Measurements from ENCODE around the gene PLEK. TPM values are rescaled to one million over a fixed set of nuclear protein-coding genes. Genes with fewer than 3 reads are reported as not detected.

PLEK gene
- total RNA-seq, 4 donors from 2014 or later: under 0.01 to 7.5 (median 3.4) TPM

GRCh38 chr2:68411397-68412126, 46.5 kb downstream of the PLEK start:
- Histone ChIP-seq H3K27ac (no peak overlapping the region), H3K4me3 (no peak overlapping the region), H3K27me3 (no peaks in the 10 kb centered on the region), H3K4me1 (no peaks in the 10 kb centered on the region), H3K36me3 (no peaks in the 10 kb centered on the region), H3K9me3 (no peaks in the 10 kb centered on the region)
- no peak for DNase-seq
- intact Hi-C loops (cut with DNase I; ENCODE audit: low total_unique reads): no loop called here
- no peak for TF ChIP-seq POLR2A (IDR thresholded peaks at IDR 0.05)

GRCh38 chr2:68412127-68412819, 47.2 kb downstream of the PLEK start:
- TF ChIP-seq POLR2A (IDR thresholded peaks at IDR 0.05) (no peak), CTCF (IDR thresholded peaks at IDR 0.05) (no peak)
- no peaks in the 10 kb centered on the region for H3K27me3 ChIP-seq
- intact Hi-C loops (cut with DNase I; ENCODE audit: low total_unique reads): no loop called here

GRCh38 chr2:68413466-68413865, 48.4 kb downstream of the PLEK start:
- no peak overlapping the region for H3K27ac ChIP-seq
- H3K36me3 ChIP-seq: no peaks in the 10 kb centered on the region
- no peak for DNase-seq
- no peaks in the 10 kb centered on the region for H3K27me3 ChIP-seq
- no peaks in the 10 kb centered on the region for H3K4me1 ChIP-seq
- no peaks in the 10 kb centered on the region for H3K9me3 ChIP-seq
- TF ChIP-seq CTCF (IDR thresholded peaks at IDR 0.05) (no peak), POLR2A (IDR thresholded peaks at IDR 0.05) (no peak)
- H3K4me3 ChIP-seq: no peak overlapping the region
- intact Hi-C loops (cut with DNase I; ENCODE audit: low total_unique reads): no loop called here

More at GRCh38 chr2:68412127-68412819, 47.2 kb downstream of the PLEK start:
- Histone ChIP-seq H3K36me3 (no peaks in the 10 kb centered on the region), H3K4me3 (no peak overlapping the region), H3K9me3 (no peaks in the 10 kb centered on the region), H3K27ac (no peak overlapping the region), H3K4me1 (no peaks in the 10 kb centered on the region)
- no peak for DNase-seq

GRCh38 chr2:68414452-68414851, 49.4 kb downstream of the PLEK start:
- Histone ChIP-seq H3K4me1 (no peaks in the 10 kb centered on the region), H3K27ac (no peak overlapping the region), H3K27me3 (no peaks in the 10 kb centered on the region), H3K36me3 (no peaks in the 10 kb centered on the region), H3K4me3 (no peak overlapping the region), H3K9me3 (no peaks in the 10 kb centered on the region)
- intact Hi-C loops (cut with DNase I; ENCODE audit: low total_unique reads): no loop called here
- TF ChIP-seq POLR2A (IDR thresholded peaks at IDR 0.05): no peak
- TF ChIP-seq CTCF (IDR thresholded peaks at IDR 0.05): no peak
- DNase-seq: no peak

- no peak overlapping the region for H3K27ac ChIP-seq
- no peaks in the 10 kb centered on the region for H3K4me1 ChIP-seq
- no peak for TF ChIP-seq POLR2A (IDR thresholded peaks at IDR 0.05)
- TF ChIP-seq CTCF (IDR thresholded peaks at IDR 0.05): no peak
- no peak for DNase-seq
- H3K27me3 ChIP-seq: no peaks in the 10 kb centered on the region
- no peaks in the 10 kb centered on the region for H3K9me3 ChIP-seq
- intact Hi-C loops (cut with DNase I; ENCODE audit: low total_unique reads): no loop called here
- H3K36me3 ChIP-seq: no peaks in the 10 kb centered on the region
- H3K4me3 ChIP-seq: no peak overlapping the region
Measured at GRCh38 chr2:68414876-68415275, 49.8 kb downstream of the PLEK start.

All from uterus (tissue), 4 donors.